ENCODE data around the gene SLC26A11.

GRCh38 chr17:80286638-80286960, 66.4 kb downstream of the SLC26A11 start:
- TF ChIP-seq CTCF (IDR thresholded peaks at IDR 0.05) (no peak), POLR2A (IDR thresholded peaks at IDR 0.05; ENCODE audit: low read depth) (no peak), POLR2AphosphoS5 (IDR thresholded peaks at IDR 0.05) (no peak), EP300 (IDR thresholded peaks at IDR 0.05) (no peak)

Measured in esophagus muscularis mucosa (tissue), 4 donors.